Keratinocyte (primary cell): ENCODE measurements around the gene GAB1.

Experiments used
- CTCF ChIP-seq, 3 experiments: IDR thresholded peaks in 1 of 3; conservative IDR thresholded peaks in 1 of 3; optimal IDR thresholded peaks in 1 of 3; 2 replicates in 2 of 3; 3 replicates in 1 of 3; pipeline versions ENCODE3 to v1.5.1; 2011; ENCODE audit warnings: low read length in 3 of 3, mild to moderate bottlenecking in 3 of 3, moderate library complexity in 2 of 3, control low read depth in 1 of 3, inconsistent platforms in 1 of 3; ENCODE audit not compliant: insufficient read depth in 2 of 3; ENCODE audit errors: extremely low read depth in 1 of 3
- EZH2 ChIP-seq: IDR thresholded peaks from one replicate; pipeline ENCODE4 v1.6.1; 2012; ENCODE audit warnings: inconsistent platforms, mild to moderate bottlenecking, low read length, moderate library complexity

GRCh38 chr4:143351774-143352451 is 15.2 kb downstream of the GAB1 start:
- TF ChIP-seq CTCF (optimal IDR thresholded peaks at IDR 0.05 in 1 of 3, IDR thresholded peaks at IDR 0.05 in 1 of 3, conservative IDR thresholded peaks at IDR 0.05 in 1 of 3; ENCODE audit: extremely low read depth in 1 of 3, insufficient read depth in 2 of 3, low read length in 3 of 3) (no peak), EZH2 (no peak)
